GM12865 (cell line): ENCODE measurements around the gene ZDHHC24.

Experiments used
- DNase-seq: peaks from one replicate; pipeline ENCODE4 v3.0.0; 2010; ENCODE audit warnings: low read depth
- H3K4me3 ChIP-seq: 2 replicates; pipeline ENCODE4 v1.5.1; 2011; ENCODE audit warnings: mild to moderate bottlenecking, low read depth, low read length, control low read depth
- TF ChIP-seq, protein P1 (sequence below): IDR thresholded peaks from 2 replicates; pipeline ENCODE4 v1.5.1; 2011; ENCODE audit warnings: low read length, control low read depth, low read depth, inconsistent platforms; ENCODE audit not compliant: insufficient read depth; ENCODE audit errors: missing control alignments

The ZDHHC24 gene

DNA sequence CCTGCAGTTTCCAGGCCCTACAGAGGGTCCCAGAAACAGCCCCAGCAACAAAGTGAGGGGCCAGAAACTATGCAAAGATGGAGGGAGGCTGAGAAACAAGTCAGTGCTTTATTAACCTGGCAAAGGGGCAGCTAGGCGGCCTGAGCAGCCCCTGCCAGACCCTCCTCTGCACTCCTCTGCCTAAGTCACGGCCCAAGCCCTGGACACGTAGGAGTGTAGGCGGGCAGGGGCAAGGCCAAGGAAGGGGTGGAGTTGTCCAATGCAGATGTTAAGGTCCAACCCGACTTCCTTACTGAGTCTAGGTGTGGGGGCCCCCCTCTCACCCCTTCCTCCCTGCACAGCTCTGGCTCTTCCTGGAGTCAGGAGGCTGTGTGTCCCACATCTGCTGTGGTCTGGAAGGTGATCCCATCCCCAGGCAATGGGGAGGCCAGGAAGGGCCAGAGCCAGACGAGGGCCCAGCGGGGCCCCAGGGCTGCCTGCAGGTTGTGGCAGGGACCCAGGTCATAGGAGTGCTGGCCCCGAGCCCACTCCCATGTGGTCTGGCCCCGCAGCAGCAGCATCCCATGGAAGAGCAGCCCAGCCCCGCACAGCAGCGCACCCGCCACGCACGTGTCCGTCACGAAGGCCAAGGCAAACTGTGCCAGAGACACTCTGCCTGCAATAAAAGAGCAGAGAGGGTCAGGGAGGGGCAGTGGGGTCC, 6.5 kb downstream of the ZDHHC24 start:
- TF ChIP-seq, protein P1, sequence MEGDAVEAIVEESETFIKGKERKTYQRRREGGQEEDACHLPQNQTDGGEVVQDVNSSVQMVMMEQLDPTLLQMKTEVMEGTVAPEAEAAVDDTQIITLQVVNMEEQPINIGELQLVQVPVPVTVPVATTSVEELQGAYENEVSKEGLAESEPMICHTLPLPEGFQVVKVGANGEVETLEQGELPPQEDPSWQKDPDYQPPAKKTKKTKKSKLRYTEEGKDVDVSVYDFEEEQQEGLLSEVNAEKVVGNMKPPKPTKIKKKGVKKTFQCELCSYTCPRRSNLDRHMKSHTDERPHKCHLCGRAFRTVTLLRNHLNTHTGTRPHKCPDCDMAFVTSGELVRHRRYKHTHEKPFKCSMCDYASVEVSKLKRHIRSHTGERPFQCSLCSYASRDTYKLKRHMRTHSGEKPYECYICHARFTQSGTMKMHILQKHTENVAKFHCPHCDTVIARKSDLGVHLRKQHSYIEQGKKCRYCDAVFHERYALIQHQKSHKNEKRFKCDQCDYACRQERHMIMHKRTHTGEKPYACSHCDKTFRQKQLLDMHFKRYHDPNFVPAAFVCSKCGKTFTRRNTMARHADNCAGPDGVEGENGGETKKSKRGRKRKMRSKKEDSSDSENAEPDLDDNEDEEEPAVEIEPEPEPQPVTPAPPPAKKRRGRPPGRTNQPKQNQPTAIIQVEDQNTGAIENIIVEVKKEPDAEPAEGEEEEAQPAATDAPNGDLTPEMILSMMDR = no peak
- H3K4me3 ChIP-seq = no peak overlapping the region
- DNase-seq = no peak

DNA sequence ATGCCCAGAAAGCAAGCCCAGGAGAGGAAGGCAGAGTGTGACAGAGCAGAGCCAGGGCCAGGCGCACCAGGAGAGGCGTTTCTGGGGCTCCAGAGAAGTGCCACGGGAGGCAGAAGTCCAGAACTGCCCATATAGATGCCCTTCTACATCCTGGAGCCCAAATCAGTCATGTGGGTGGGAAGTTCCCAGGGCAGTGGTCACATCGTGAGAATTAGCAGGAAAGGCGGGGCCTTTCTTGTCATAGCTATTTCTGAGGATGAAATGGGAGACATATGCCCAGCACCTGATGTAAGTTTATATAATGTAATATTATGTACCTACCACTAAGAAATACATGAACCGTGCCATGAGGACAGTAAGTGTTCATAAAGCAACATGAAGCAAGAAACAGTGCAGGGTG, 13.1 kb downstream of the ZDHHC24 start:
- DNase-seq = no peak
- H3K4me3 ChIP-seq = no peak overlapping the region
- TF ChIP-seq, protein P1 = no peak

DNA sequence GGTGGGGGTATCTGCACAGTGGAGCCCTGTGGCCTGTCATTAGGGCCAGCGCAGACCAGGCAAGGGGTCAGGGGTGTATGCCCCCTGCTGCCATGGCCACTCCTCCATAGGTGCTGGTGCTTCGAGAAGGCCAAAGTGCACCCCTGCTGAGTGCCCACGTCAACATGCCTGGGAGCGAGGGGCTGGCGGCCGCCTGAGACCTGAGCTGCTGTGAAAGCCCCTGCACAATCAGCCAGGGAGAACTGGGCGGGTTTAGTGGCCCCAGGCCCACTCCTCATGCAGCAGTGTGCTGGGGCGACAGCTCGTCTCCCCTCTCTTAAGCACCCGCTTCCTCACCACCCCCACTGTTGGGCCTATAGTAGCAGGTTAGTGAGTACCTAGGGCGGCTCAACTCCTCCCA, 14.0 kb downstream of the ZDHHC24 start:
- no peak for DNase-seq
- no peak overlapping the region for H3K4me3 ChIP-seq
- TF ChIP-seq, protein P1 = no peak

DNA sequence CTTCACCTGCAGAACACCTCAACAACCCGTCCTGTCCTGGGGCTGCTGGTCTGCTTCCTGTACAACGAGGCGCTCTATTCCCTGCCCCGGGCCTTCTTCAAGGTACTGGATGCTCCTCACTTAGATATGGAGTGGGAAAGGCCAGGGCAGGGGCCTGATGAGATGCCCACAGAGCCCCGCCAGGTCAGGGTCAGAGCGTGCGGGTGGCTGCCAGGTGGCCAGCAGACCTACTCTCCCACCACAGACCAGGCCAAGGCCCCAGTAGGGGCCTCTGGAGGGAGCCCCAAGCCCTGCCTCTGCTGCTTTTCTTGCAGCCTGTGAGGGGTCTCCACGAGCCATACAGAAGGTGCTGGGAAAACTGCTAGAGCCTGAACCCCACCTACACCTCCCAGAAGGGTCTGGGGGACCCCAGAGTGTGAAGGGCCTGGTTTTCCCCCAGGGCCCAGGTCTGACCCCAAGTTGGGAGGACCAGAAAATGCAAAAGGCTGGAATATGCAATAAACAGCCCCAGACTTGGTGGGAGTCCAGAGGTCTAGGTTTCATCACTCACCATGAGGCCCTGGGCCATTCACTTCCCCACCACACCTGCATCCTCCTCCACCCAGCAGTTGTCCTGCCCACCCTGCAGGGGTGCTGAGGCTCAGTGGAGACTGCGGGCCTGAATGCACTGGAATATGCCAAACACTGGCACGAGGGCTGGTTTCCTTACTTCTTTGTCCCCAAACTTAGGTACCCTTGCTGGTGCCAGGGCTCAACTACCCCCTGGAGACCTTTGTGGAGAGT, 14.7 kb downstream of the ZDHHC24 start:
- H3K4me3 ChIP-seq = no peak overlapping the region
- TF ChIP-seq, protein P1 = no peak
- no peak for DNase-seq

DNA sequence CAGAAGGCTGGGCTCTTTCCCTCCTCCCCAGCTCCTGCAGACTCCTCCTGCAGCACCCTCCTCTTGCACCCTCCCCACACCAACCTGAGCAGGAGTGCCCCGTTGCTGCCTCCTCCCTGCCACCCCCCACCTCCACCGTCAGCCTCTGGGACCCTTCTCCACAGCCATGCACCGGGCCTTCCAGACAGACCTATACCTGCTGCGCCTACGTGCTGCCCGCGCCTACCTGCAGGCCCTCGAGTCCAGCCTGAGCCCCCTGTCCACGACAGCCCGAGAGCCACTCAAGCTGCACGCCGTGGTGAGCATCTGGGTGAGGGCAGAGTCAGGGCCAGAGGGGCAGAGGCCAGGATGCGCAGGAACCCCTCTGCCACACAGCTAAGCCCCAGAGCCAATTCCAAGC, 16.2 kb downstream of the ZDHHC24 start:
- no peak for DNase-seq
- no peak overlapping the region for H3K4me3 ChIP-seq
- TF ChIP-seq, protein P1 = no peak

DNA sequence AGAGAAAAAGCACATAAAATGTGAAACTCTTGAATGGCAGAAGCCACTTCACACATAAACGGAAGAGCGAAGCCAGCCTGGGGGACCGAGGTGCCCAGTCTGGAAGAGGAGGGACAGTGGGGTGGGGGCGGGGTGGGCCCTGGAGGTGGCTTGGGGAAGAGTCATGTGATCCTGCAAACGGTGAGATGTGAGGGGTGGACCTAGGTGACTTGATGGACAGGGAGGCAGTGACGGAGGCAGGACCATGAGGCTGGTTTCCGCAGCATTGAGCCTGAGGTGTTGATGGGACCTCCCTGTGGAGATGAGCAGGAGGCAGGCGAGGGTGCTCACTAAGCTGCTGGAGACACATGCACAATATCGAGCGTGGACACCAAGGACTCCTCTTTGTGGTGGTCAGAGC, 16.8 kb downstream of the ZDHHC24 start:
- no peak overlapping the region for H3K4me3 ChIP-seq
- DNase-seq = no peak
- TF ChIP-seq, protein P1 = no peak
